ENCODE measurements around the gene DNAJC21.

DNAJC21 gene

GRCh38 chr5:34894716-34895115 is 34.6 kb upstream of the DNAJC21 start:
- H3K4me3 ChIP-seq (ENCODE audit: low read depth, low read length): no peak overlapping the region
- in situ Hi-C loops (cut with HindIII; ENCODE audit: low sequenced_read_pairs): no loop called here
- no peak for DNase-seq (ENCODE audit: low read depth, low spot score)
- TF ChIP-seq CTCF (IDR thresholded peaks at IDR 0.05; ENCODE audit: low read depth, low read length): no peak

- no peak for TF ChIP-seq CTCF (IDR thresholded peaks at IDR 0.05; ENCODE audit: low read depth, low read length)
- no peak for DNase-seq (ENCODE audit: low read depth, low spot score)
- no peak overlapping the region for H3K4me3 ChIP-seq (ENCODE audit: low read depth, low read length)
- in situ Hi-C loops (cut with HindIII; ENCODE audit: low sequenced_read_pairs): no loop called here
Observed at GRCh38 chr5:34895641-34896419, 33.5 kb upstream of the DNAJC21 start.

DNA sequence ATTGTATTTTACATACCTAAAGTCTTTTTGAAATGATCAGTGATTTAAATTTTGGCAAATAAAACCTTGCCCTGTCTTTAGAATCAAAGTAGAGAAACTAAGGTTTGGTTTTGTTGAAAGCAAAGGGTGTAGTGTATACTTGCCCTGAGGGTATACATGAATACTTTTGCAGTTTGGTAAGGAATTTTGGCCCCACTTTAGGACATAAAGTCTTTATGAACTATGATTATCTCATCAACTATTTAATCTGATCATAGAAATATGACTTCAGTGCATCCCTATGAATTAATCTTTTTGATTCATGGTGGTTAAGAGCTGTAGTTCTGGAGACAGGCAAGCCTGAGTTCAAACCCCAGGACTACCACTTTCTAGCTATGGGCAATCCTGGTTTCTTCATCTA is 31.7 kb upstream of the DNAJC21 start:
- in situ Hi-C loops (cut with HindIII; ENCODE audit: low sequenced_read_pairs): no loop called here
- no peak overlapping the region for H3K4me3 ChIP-seq (ENCODE audit: low read depth, low read length)
- TF ChIP-seq CTCF (IDR thresholded peaks at IDR 0.05; ENCODE audit: low read depth, low read length): no peak
- no peak for DNase-seq (ENCODE audit: low read depth, low spot score)

GRCh38 chr5:34898258-34898895 is 31.0 kb upstream of the DNAJC21 start:
- no peak overlapping the region for H3K4me3 ChIP-seq (ENCODE audit: low read depth, low read length)
- peak; percentile 84 for TF ChIP-seq CTCF (IDR thresholded peaks at IDR 0.05; ENCODE audit: low read depth, low read length)
- in situ Hi-C loops (cut with HindIII; ENCODE audit: low sequenced_read_pairs): no loop called here
- DNase-seq (ENCODE audit: low read depth, low spot score): peak; percentile 74

- no peak for DNase-seq (ENCODE audit: low read depth, low spot score)
- in situ Hi-C loops (cut with HindIII; ENCODE audit: low sequenced_read_pairs): no loop called here
- H3K4me3 ChIP-seq (ENCODE audit: low read depth, low read length): no peak overlapping the region
- no peak for TF ChIP-seq CTCF (IDR thresholded peaks at IDR 0.05; ENCODE audit: low read depth, low read length)
Observed at GRCh38 chr5:34899066-34899465, 30.3 kb upstream of the DNAJC21 start.

DNA sequence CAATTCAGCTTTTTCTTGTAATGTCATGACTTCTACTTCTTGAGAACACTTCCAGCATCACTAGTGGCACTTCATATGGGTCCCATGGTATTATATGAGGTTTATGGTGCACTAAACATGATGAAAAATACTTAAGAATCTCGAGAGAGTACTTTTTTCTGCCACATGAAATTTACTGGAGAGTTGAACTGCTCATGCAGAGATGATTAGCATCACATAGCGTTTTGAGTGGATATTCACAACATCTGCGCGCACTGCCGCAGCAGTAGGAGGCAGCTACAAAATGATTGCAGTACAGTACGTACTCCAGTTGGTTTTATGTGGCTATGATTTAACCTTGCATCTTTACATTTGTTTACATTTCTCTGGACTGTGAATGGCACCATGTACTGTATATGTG is 28.7 kb upstream of the DNAJC21 start:
- no peak overlapping the region for H3K4me3 ChIP-seq (ENCODE audit: low read depth, low read length)
- no peak for TF ChIP-seq CTCF (IDR thresholded peaks at IDR 0.05; ENCODE audit: low read depth, low read length)
- no peak for DNase-seq (ENCODE audit: low read depth, low spot score)
- in situ Hi-C loops (cut with HindIII; ENCODE audit: low sequenced_read_pairs): no loop called here

All from astrocyte of the spinal cord (primary cell).